Measurements from ENCODE around the gene RPIA.
"Not testable (repeated sequence)": the region's sequence is repeated elsewhere in the genome, so short reads cannot be mapped to it uniquely, and the experiment has no call there.

The RPIA gene

GRCh38 chr2:88765889-88766481, 74.5 kb downstream of the RPIA start:
- H3K4me3 ChIP-seq (ENCODE audit: low read depth, low read length) = peak overlapping the region; percentile 39

DNA sequence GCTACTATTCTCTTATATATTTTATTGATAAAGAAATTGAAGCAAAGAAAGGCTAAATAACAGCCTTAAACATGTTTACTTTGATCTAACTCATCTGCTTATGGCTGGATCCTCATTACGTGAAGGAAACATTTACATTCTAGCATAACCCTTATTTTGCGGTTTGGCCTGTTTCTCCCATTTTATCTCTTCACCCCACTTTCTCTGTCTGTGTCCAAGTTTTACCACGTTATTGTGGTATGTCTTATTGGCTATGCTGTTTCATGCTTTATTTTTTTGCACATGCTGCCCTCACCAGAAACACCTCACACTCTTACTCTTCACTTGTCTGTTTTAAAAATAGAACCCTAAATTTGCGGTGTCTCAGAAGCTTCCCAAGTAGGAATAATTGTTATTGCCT, 78.5 kb downstream of the RPIA start:
- no peak overlapping the region for H3K4me3 ChIP-seq (ENCODE audit: low read depth, low read length)

DNA sequence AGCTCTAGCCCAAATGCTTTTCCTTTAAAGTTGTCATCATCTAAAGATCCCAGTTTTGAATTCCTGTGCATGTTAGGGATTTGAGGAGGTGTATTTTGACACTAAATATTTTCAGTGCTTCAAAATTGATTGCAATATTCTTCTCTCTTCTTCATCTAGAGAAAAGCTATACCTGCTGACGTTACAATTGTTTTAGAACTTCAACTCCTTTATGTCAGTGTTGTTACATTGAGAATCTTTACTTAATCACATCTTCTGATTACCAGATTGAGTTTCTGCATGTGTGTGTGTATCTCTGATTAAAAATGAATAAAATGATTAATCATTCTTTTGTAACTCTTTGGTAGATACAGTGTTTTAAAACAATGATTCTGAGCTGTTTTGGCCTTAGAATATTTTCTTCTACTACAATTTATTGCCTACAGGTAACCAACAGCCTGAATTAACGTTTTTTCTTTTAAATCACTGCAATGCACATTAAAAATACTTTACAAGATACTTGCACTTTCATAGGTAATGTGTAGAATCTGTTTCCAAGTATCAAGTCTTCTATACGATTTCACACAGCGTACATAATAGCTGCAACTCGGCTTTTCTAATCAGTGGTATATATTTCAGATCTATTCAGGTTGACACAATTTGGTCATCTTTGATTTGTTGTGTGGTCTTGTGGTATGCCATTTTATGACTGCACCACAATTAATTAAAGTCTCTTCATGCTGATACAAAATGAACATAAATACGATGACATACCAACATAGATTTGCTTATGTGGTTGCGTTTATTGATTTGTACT, 82.0 kb downstream of the RPIA start:
- H3K4me3 ChIP-seq (ENCODE audit: low read depth, low read length) = not testable (repeated sequence)

DNA sequence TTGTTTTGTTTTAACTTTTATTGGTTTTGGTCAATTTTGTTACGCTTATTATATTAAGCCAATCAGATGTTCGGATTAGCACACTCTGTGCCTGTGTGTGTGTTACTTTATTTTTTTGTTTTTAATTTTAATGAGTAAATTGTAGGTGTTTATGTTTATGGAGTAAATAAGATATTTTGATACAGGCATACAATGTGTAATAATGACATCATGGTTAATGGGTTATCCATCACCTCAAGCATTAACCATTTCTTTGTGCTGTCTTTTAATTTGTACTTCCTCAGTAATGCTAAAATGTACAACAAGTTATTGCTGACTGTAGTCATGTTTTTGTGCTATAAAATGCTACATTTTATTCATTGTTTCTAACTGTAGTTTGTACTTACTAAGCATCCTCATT, 97.7 kb downstream of the RPIA start:
- H3K4me3 ChIP-seq (ENCODE audit: low read depth, low read length) = not testable (repeated sequence)

GRCh38 chr2:88795932-88796331, 104.5 kb downstream of the RPIA start:
- H3K4me3 ChIP-seq (ENCODE audit: low read depth, low read length) = not testable (repeated sequence)

GRCh38 chr2:88796523-88796922, 105.0 kb downstream of the RPIA start:
- not testable (repeated sequence) for H3K4me3 ChIP-seq (ENCODE audit: low read depth, low read length)

GRCh38 chr2:88797164-88797563, 105.7 kb downstream of the RPIA start:
- not testable (repeated sequence) for H3K4me3 ChIP-seq (ENCODE audit: low read depth, low read length)

All from iPS-11a (cell line).